K562 (cell line): ENCODE results near the gene SOX18. TPM values are rescaled to one million over a fixed set of nuclear protein-coding genes. Genes with fewer than 3 reads are reported as not detected.
A peak's percentile ranks its signal among the peaks of the same experiment; 100 is the strongest.

Source experiments
- ATAC-seq: fragments of 200-7000 bp; cut with Tn5 transposase; 3 replicates; pipeline ENCODE4 v1.9.1; 2020; ENCODE audit warnings: moderate library complexity
- BruUV-seq: library from RNA; stranded (reverse); fragments of 400-500 nt; replicated peaks from 2 replicates; lab custom pipeline; 2021; lab: Mats Ljungman, UMichigan
- CTCF ChIA-PET: fragments of 300-600 bp; formaldehyde crosslinking; extraction: SDS; loops from one replicate; lab custom pipeline; 2021; ENCODE audit warnings: low intra/inter-chr PET ratio; lab: Yijun Ruan, JAX
- POLR2A ChIA-PET: fragments of 300-600, 350-650 bp; sonication (Branson Sonifier 250); formaldehyde crosslinking; extraction: SDS; loops from one replicate; lab custom pipeline; 2021; ENCODE audit warnings: antibody characterized with exemption, inconsistent platforms; lab: Yijun Ruan, JAX
- DNase-seq, 4 experiments: peaks; one replicate each; pipeline versions ENCODE4 v3.0.0 to v3.0.0-alpha.2; 2011 to 2018; ENCODE audit warnings: low spot score in 3 of 4, mixed read lengths in 3 of 4; ENCODE audit errors: extremely low read depth in 1 of 4
- FAIRE-seq: peaks from 2 replicates; lab custom pipeline; 2011; peaks lifted over from hg19 to GRCh38; lab: Jason Lieb, UNC
- H2AFZ ChIP-seq: 2 replicates; pipeline ENCODE4 v1.6.0; 2011; ENCODE audit warnings: low read depth, low read length, control low read depth, inconsistent platforms
- H3K27ac ChIP-seq: fragments of 200-600 bp; 3 replicates; pipeline ENCODE4 v1.8.0; 2011; ENCODE audit warnings: low read depth, mild to moderate bottlenecking, control low read depth, inconsistent platforms, low read length, moderate library complexity, mixed read lengths; ENCODE audit errors: extremely low read depth
- H3K27me3 ChIP-seq, 2 experiments: fragments of 300-600 bp in 1 of 2; 2 replicates in 1 of 2; 3 replicates in 1 of 2; pipeline versions ENCODE4 v1.6.0 to v1.8.0; 2011; ENCODE audit warnings: inconsistent platforms in 2 of 2, low read length in 2 of 2, mild to moderate bottlenecking in 1 of 2, mixed read lengths in 1 of 2, moderate library complexity in 1 of 2; ENCODE audit not compliant: control insufficient read depth in 2 of 2, insufficient read depth in 2 of 2
- H3K36me3 ChIP-seq: fragments of 300-600 bp; 3 replicates; pipeline ENCODE4 v1.8.0; 2011; ENCODE audit warnings: mild to moderate bottlenecking, low read length, inconsistent platforms; ENCODE audit not compliant: control insufficient read depth, insufficient read depth
- H3K4me1 ChIP-seq, 2 experiments: fragments of 200-600 bp in 1 of 2; replicated peaks in 1 of 2; 2 replicates in 1 of 2; 3 replicates in 1 of 2; pipeline versions ENCODE4 v1.5.1 to v1.8.0; 2011; ENCODE audit warnings: inconsistent platforms in 2 of 2, low read length in 2 of 2, mild to moderate bottlenecking in 1 of 2, mixed read lengths in 1 of 2, moderate library complexity in 1 of 2; ENCODE audit not compliant: control insufficient read depth in 2 of 2, insufficient read depth in 2 of 2
- H3K4me2 ChIP-seq: 2 replicates; pipeline ENCODE4 v1.6.1; 2011; ENCODE audit warnings: low read length, control low read depth, inconsistent platforms, mixed read lengths; ENCODE audit not compliant: insufficient read depth
- H3K4me3 ChIP-seq: fragments of 200-600 bp; sonication (generic), shearing (Covaris generic); 2 replicates; pipeline ENCODE4 v1.5.1; 2016; ENCODE audit warnings: control low read depth, inconsistent platforms
- H3K79me2 ChIP-seq: fragments of 200-600 bp; 3 replicates; pipeline ENCODE4 v1.8.0; 2011; ENCODE audit warnings: low read length, inconsistent platforms; ENCODE audit not compliant: control insufficient read depth, insufficient read depth
- H3K9ac ChIP-seq, 2 experiments: 2 replicates each; pipeline versions ENCODE4 v1.6.0 to v1.6.1; 2011; ENCODE audit warnings: low read depth in 2 of 2, low read length in 2 of 2, control low read depth in 1 of 2, inconsistent platforms in 1 of 2, mild to moderate bottlenecking in 1 of 2, mixed read lengths in 1 of 2; ENCODE audit not compliant: insufficient read depth in 1 of 2
- H3K9me1 ChIP-seq: one replicate; pipeline ENCODE4 v1.6.0; 2011; ENCODE audit warnings: inconsistent platforms, mild to moderate bottlenecking, low read length, moderate library complexity; ENCODE audit not compliant: control insufficient read depth, insufficient read depth
- H3K9me3 ChIP-seq: replicated peaks from 2 replicates; pipeline ENCODE4 v1.5.1; 2011; ENCODE audit warnings: low read depth, low read length, inconsistent platforms; ENCODE audit not compliant: control insufficient read depth, insufficient read depth
- H4K20me1 ChIP-seq: replicated peaks from 2 replicates; pipeline ENCODE4 v1.6.1; 2011; ENCODE audit warnings: low read length, inconsistent platforms, mixed read lengths; ENCODE audit not compliant: control insufficient read depth, insufficient read depth
- ATF3 ChIP-seq, 2 experiments: fragments of 450-650 bp in 1 of 2; sonication (generic) in 1 of 2; formaldehyde crosslinking in 1 of 2; IDR thresholded peaks in 1 of 2; conservative IDR thresholded peaks in 1 of 2; 2 replicates each; pipeline versions ENCODE4 v1.6.1 to v1.8.1; 2016 to 2023; ENCODE audit warnings: mild to moderate bottlenecking in 2 of 2, moderate library complexity in 2 of 2, inconsistent platforms in 1 of 2, missing genetic modification reagents in 1 of 2
- BCLAF1 ChIP-seq, 2 experiments: fragments of 450-650 bp in 1 of 2; IDR thresholded peaks; 2 replicates each; pipeline ENCODE4 v1.6.1; 2011 to 2017; ENCODE audit warnings: low read depth in 2 of 2, antibody characterized with exemption in 1 of 2, borderline replicate concordance in 1 of 2, low read length in 1 of 2, mild to moderate bottlenecking in 1 of 2, mixed read lengths in 1 of 2; ENCODE audit not compliant: control insufficient read depth in 1 of 2
- CHAMP1 ChIP-seq: fragments of 450-650 bp; IDR thresholded peaks from 2 replicates; pipeline ENCODE4 v1.6.1; 2016; ENCODE audit warnings: mild to moderate bottlenecking
- CREB1 ChIP-seq, 2 experiments: sonication (generic) in 1 of 2; formaldehyde crosslinking in 1 of 2; IDR thresholded peaks; 2 replicates each; pipeline versions ENCODE4 v1.6.1 to v1.8.0; 2012 to 2022; ENCODE audit warnings: inconsistent platforms in 1 of 2, mild to moderate bottlenecking in 1 of 2, missing genetic modification reagents in 1 of 2, moderate library complexity in 1 of 2
- EGR1 ChIP-seq: fragments of 450-650 bp; conservative IDR thresholded peaks from 2 replicates; pipeline ENCODE4 v1.6.1; 2017; ENCODE audit warnings: mild to moderate bottlenecking
- GABPB2 ChIP-seq: fragments of 250-450 bp; sonication (Bioruptor Pico); conservative IDR thresholded peaks from 2 replicates; pipeline ENCODE4 v1.5.1; 2021; ENCODE audit warnings: mild to moderate bottlenecking
- HEY1 ChIP-seq: fragments of 250-450 bp; sonication (Bioruptor Pico); IDR thresholded peaks from 2 replicates; pipeline ENCODE4 v1.5.0; 2020; ENCODE audit warnings: mild to moderate bottlenecking, moderate library complexity, borderline replicate concordance
- NR2C1 ChIP-seq, 2 experiments: fragments of 450-650 bp; IDR thresholded peaks; 2 replicates each; pipeline ENCODE4 v1.6.1; 2017; ENCODE audit warnings: mild to moderate bottlenecking in 2 of 2, antibody characterized with exemption in 1 of 2, inconsistent platforms in 1 of 2, missing compliant biosample characterization in 1 of 2, missing genetic modification characterization in 1 of 2
- NR2C2 ChIP-seq, 2 experiments: fragments of 200-800 bp in 1 of 2; sonication (Bioruptor generic) in 1 of 2; sonication (generic) in 1 of 2; formaldehyde crosslinking in 1 of 2; IDR thresholded peaks; 2 replicates each; pipeline versions ENCODE4 v1.6.1 to v1.8.0; 2016 to 2022; ENCODE audit warnings: mild to moderate bottlenecking in 1 of 2, missing compliant biosample characterization in 1 of 2, missing genetic modification characterization in 1 of 2, missing genetic modification reagents in 1 of 2
- POLR3G ChIP-seq: IDR thresholded peaks from 2 replicates; pipeline ENCODE4 v1.6.1; 2011; ENCODE audit not compliant: insufficient read length, insufficient replicate concordance; ENCODE audit errors: extremely low read depth
- SAFB2 ChIP-seq: fragments of 200-400 bp; formaldehyde crosslinking; IDR thresholded peaks from 2 replicates; pipeline ENCODE4 v1.6.1; 2018; ENCODE audit warnings: borderline replicate concordance, low read length, low read depth, moderate library complexity; ENCODE audit not compliant: severe bottlenecking
- whole genome bisulfite sequencing: fragments of 100-300 bp; shearing (Covaris generic); methylation state at CpG from one replicate; pipeline ENCODE4 v1.1.6; 2016; ENCODE audit warnings: low coverage, mixed read lengths; ENCODE audit not compliant: insufficient coverage; ENCODE audit errors: missing lambda C conversion rate; 5-methylcytosine and 5-hydroxymethylcytosine counted together
- in situ Hi-C: fragments of 300-500 bp; cut with MboI; formaldehyde crosslinking; loops from 4 replicates; pipeline ENCODE4 v1.15.0; 2018; ENCODE audit warnings: inconsistent platforms, mixed read lengths
- intact Hi-C: fragments of 100-400 bp; cut with micrococcal nuclease; formaldehyde crosslinking; loops from 2 replicates; pipeline ENCODE4 v1.14.2; 2022
- polyA plus RNA-seq, 8 experiments: library from polyadenylated mRNA; depleted of rRNA in 4 of 8; stranded (reverse) in 5 of 8; unstranded in 3 of 8; fragments of >200 nt; fragmentation: Nextera tagmentation in 2 of 8; fragmentation: Illumina TruSeq in 1 of 8; extraction: Ambion mirVana in 2 of 8; extraction: Trizol in 1 of 8; gene quantifications; 2 replicates each; pipeline versions ENCODE4 v1.2.1 to v1.2.3, GENCODE V29; 2011 to 2014; ENCODE audit warnings: inconsistent platforms in 1 of 8, missing spikeins in 1 of 8
- total RNA-seq, 7 experiments: library from RNA; depleted of rRNA in 6 of 7; stranded (reverse); fragments of >200 nt in 6 of 7; fragmentation: Illumina TruSeq in 2 of 7; extraction: Trizol in 2 of 7; gene quantifications; 2 replicates each; pipeline versions ENCODE4 v1.2.1 to v1.2.3, GENCODE V29; 2011 to 2021; ENCODE audit warnings: low replicate concordance in 1 of 7

SOX18 gene
- total and polyA plus RNA-seq, 9 of the 15 experiments (the other 6 are each of a cell fraction or from before 2014, with no cell fraction given): 0.15 to 19.8 (median 0.33) TPM

- H3K27me3 ChIP-seq: peaks cover 6 to 23% of the 10 kb centered on the region in 2 experiments; a peak in 4 of 5 replicates
- H3K9me1 ChIP-seq: no peaks in the 10 kb centered on the region
- intact Hi-C loops: no loop called here
- in situ Hi-C loops: no loop called here
- no peak overlapping the region for H3K4me3 ChIP-seq
- 0 out of 2 replicates have a peak overlapping the region, but pooled peaks have one; percentile 48 for H3K4me2 ChIP-seq
- no peaks in the 10 kb centered on the region for H3K9me3 ChIP-seq
- DNase-seq: no peak
- no peaks in the 10 kb centered on the region; the same call in 1 of the 2 replicates for H4K20me1 ChIP-seq
- no peaks in the 10 kb centered on the region for H3K36me3 ChIP-seq
- no peak for ATAC-seq
- ChIA-PET CTCF (no interaction called here), POLR2A (interaction anchor here (0.6 to 1.2 kb wide), 3 partner anchors 21 to 546 kb away, joined by 3 read pairs; no protein-coding TSS in a partner anchor)
- WGBS: 76% methylated on average over 11 of the region's 17 CpGs
- no peak overlapping the region for H3K27ac ChIP-seq
- peaks cover 10% of the 10 kb centered on the region; the same call in 2 of the 3 replicates for H3K79me2 ChIP-seq
- no peak overlapping the region for H2AFZ ChIP-seq
- peaks cover 16 to 88% of the 10 kb centered on the region in 2 experiments; a peak in 4 of 5 replicates for H3K4me1 ChIP-seq
- BruUV-seq: no TSS peak
- peak overlapping the region in 1 of 2 experiments; percentile 57; a peak in 2 of 4 replicates for H3K9ac ChIP-seq
- peak; percentile 49 for FAIRE-seq
- 0 out of 2 replicates have a peak, but pooled peaks have one; percentile 7 for TF ChIP-seq EGR1
- no peak for TF ChIP-seq POLR3G
- peak; percentile 69 for TF ChIP-seq NR2C1 (IDR thresholded peaks at IDR 0.05)
- TF ChIP-seq NR2C1 (tag; IDR thresholded peaks at IDR 0.05): peak; percentile 61; the same call in 1 of the 2 replicates
- no peak for TF ChIP-seq CREB1 (IDR thresholded peaks at IDR 0.05)
- no peak for TF ChIP-seq CREB1 (CRISPR knock-in tag; IDR thresholded peaks at IDR 0.05)
- no peak for TF ChIP-seq CHAMP1
- no peak for TF ChIP-seq HEY1
- TF ChIP-seq GABPB2 (CRISPR knock-in tag): no peak
- TF ChIP-seq ATF3 (IDR thresholded peaks at IDR 0.05): no peak
- no peak for TF ChIP-seq ATF3 (CRISPR knock-in tag; conservative IDR thresholded peaks at IDR 0.05)
- 0 out of 2 replicates have a peak, but pooled peaks have one; percentile 34 for TF ChIP-seq NR2C2 (CRISPR knock-in tag; IDR thresholded peaks at IDR 0.05)
- peak; percentile 45; the same call in 1 of the 2 replicates for TF ChIP-seq NR2C2 (tag; IDR thresholded peaks at IDR 0.05)
- no peak for TF ChIP-seq SAFB2
- TF ChIP-seq BCLAF1 (IDR thresholded peaks at IDR 0.05; ENCODE audit: borderline replicate concordance in 1 of 2, control insufficient read depth in 1 of 2, low read depth in 2 of 2, low read length in 1 of 2): no peak
These were observed 31.6 kb upstream of the SOX18 start for GRCh38 chr20:64080813-64081623.
